GM19025 (cell line): Measurements from ENCODE around the gene CMIP.
"Not testable (repeated sequence)": the region's sequence is repeated elsewhere in the genome, so short reads cannot be mapped to it uniquely, and the experiment has no call there.

ENCODE experiments used
- ATAC-seq: cut with Tn5 transposase; IDR thresholded peaks from one replicate; pipeline ENCODE4 v1.9.1; 2021; ENCODE audit warnings: mild to moderate bottlenecking, low read depth, moderate library complexity; ENCODE audit not compliant: unreplicated experiment

Gene CMIP

GRCh38 chr16:81444448-81445121 is at the start of gene CMIP:
TSS of gene CMIP (plus strand) at chr16:81444808.
- ATAC-seq, result peak; percentile 84

GRCh38 chr16:81394966-81395655 is 49.5 kb upstream of the CMIP start:
- no peak for ATAC-seq

GRCh38 chr16:81397058-81397878 is 47.3 kb upstream of the CMIP start:
- no peak for ATAC-seq

- no peak for ATAC-seq
Measured at GRCh38 chr16:81397879-81398520, 46.6 kb upstream of the CMIP start.

GRCh38 chr16:81399909-81400308 is 44.7 kb upstream of the CMIP start:
- no peak for ATAC-seq

- ATAC-seq, result no peak
Measured at GRCh38 chr16:81401035-81401950, 43.3 kb upstream of the CMIP start.

GRCh38 chr16:81403208-81403600 is 41.4 kb upstream of the CMIP start:
- no peak for ATAC-seq

- peak; percentile 66 for ATAC-seq
Measured at GRCh38 chr16:81403601-81404391, 40.8 kb upstream of the CMIP start.

GRCh38 chr16:81405002-81405401 is 39.6 kb upstream of the CMIP start:
- ATAC-seq, result not testable (repeated sequence)

- no peak for ATAC-seq
Measured at GRCh38 chr16:81405702-81406113, 38.9 kb upstream of the CMIP start.

GRCh38 chr16:81408409-81408950 is 36.1 kb upstream of the CMIP start:
- no peak for ATAC-seq

GRCh38 chr16:81409016-81409556 is 35.5 kb upstream of the CMIP start:
- ATAC-seq, result no peak

GRCh38 chr16:81410643-81411293 is 33.8 kb upstream of the CMIP start:
- no peak for ATAC-seq

- no peak for ATAC-seq
Measured at GRCh38 chr16:81413245-81413990, 31.2 kb upstream of the CMIP start.

- no peak for ATAC-seq
Measured at GRCh38 chr16:81415751-81416150, 28.9 kb upstream of the CMIP start.

- ATAC-seq, result no peak
Measured at GRCh38 chr16:81416749-81417148, 27.9 kb upstream of the CMIP start.

GRCh38 chr16:81417210-81417609 is 27.4 kb upstream of the CMIP start:
- ATAC-seq, result no peak
